ENCODE measurements around the gene UPP2. TPM values are rescaled to one million over a fixed set of nuclear protein-coding genes. Genes with fewer than 3 reads are reported as not detected.

Gene UPP2
- total and polyA plus RNA-seq, 9 donors, result not detected

- Histone ChIP-seq H3K9me3 (replicated peaks; ENCODE audit: control insufficient read depth, low read depth, low read length) (no peaks in the 10 kb centered on the region), H3K4me3 (ENCODE audit: low read length) (no peak overlapping the region), H3K27ac (ENCODE audit: low read length) (no peak overlapping the region), H3K27me3 (ENCODE audit: control insufficient read depth, insufficient read depth, low read length) (no peaks in the 10 kb centered on the region), H3K36me3 (ENCODE audit: control insufficient read depth, insufficient read depth, low read length) (no peaks in the 10 kb centered on the region), H3K4me1 (ENCODE audit: control insufficient read depth, insufficient read depth, low read length) (no peaks in the 10 kb centered on the region)
- 97% methylated on average over 4 of the region's 5 CpGs for WGBS (ENCODE audit: insufficient coverage)
- no peak for DNase-seq
Observed at GRCh38 chr2:158174956-158175355, 73.3 kb downstream of the UPP2 start.

GRCh38 chr2:158178646-158179045, 77.0 kb downstream of the UPP2 start:
- WGBS (ENCODE audit: insufficient coverage), result no CpG with 5 or more reads among the region's 3 CpGs
- peak; percentile 59 for DNase-seq
- Histone ChIP-seq H3K4me1 (ENCODE audit: control insufficient read depth, insufficient read depth, low read length) (no peaks in the 10 kb centered on the region), H3K4me3 (ENCODE audit: low read length) (no peak overlapping the region), H3K27ac (ENCODE audit: low read length) (no peak overlapping the region), H3K27me3 (ENCODE audit: control insufficient read depth, insufficient read depth, low read length) (no peaks in the 10 kb centered on the region), H3K36me3 (ENCODE audit: control insufficient read depth, insufficient read depth, low read length) (no peaks in the 10 kb centered on the region), H3K9me3 (replicated peaks; ENCODE audit: control insufficient read depth, low read depth, low read length) (no peaks in the 10 kb centered on the region)

- 0% methylated on average over 1 of the region's 2 CpGs for WGBS (ENCODE audit: insufficient coverage)
Observed at GRCh38 chr2:158179660-158180059, 78.0 kb downstream of the UPP2 start.

GRCh38 chr2:158181171-158181570, 79.5 kb downstream of the UPP2 start:
- H3K4me3 ChIP-seq (ENCODE audit: low read length), result no peak overlapping the region
- no peaks in the 10 kb centered on the region for H3K36me3 ChIP-seq (ENCODE audit: control insufficient read depth, insufficient read depth, low read length)
- H3K27ac ChIP-seq (ENCODE audit: low read length), result no peak overlapping the region
- no peak for DNase-seq
- no CpG with 5 or more reads among the region's 2 CpGs for WGBS (ENCODE audit: insufficient coverage)
- H3K27me3 ChIP-seq (ENCODE audit: control insufficient read depth, insufficient read depth, low read length), result no peaks in the 10 kb centered on the region
- H3K4me1 ChIP-seq (ENCODE audit: control insufficient read depth, insufficient read depth, low read length), result no peaks in the 10 kb centered on the region
- no peaks in the 10 kb centered on the region for H3K9me3 ChIP-seq (replicated peaks; ENCODE audit: control insufficient read depth, low read depth, low read length)

More at GRCh38 chr2:158179660-158180059, 78.0 kb downstream of the UPP2 start:
- Histone ChIP-seq H3K27me3 (ENCODE audit: control insufficient read depth, insufficient read depth, low read length) (no peaks in the 10 kb centered on the region), H3K4me3 (ENCODE audit: low read length) (no peak overlapping the region), H3K9me3 (replicated peaks; ENCODE audit: control insufficient read depth, low read depth, low read length) (no peaks in the 10 kb centered on the region), H3K27ac (ENCODE audit: low read length) (no peak overlapping the region), H3K4me1 (ENCODE audit: control insufficient read depth, insufficient read depth, low read length) (no peaks in the 10 kb centered on the region), H3K36me3 (ENCODE audit: control insufficient read depth, insufficient read depth, low read length) (no peaks in the 10 kb centered on the region)
- peak; percentile 51 for DNase-seq

- no peaks in the 10 kb centered on the region for H3K36me3 ChIP-seq (ENCODE audit: control insufficient read depth, insufficient read depth, low read length)
- H3K9me3 ChIP-seq (replicated peaks; ENCODE audit: control insufficient read depth, low read depth, low read length), result no peaks in the 10 kb centered on the region
- WGBS (ENCODE audit: insufficient coverage), result 33% methylated on average over 1 of the region's 3 CpGs
- no peaks in the 10 kb centered on the region for H3K4me1 ChIP-seq (ENCODE audit: control insufficient read depth, insufficient read depth, low read length)
- peak; percentile 75 for DNase-seq
- no peak overlapping the region for H3K27ac ChIP-seq (ENCODE audit: low read length)
- H3K27me3 ChIP-seq (ENCODE audit: control insufficient read depth, insufficient read depth, low read length), result no peaks in the 10 kb centered on the region
- H3K4me3 ChIP-seq (ENCODE audit: low read length), result no peak overlapping the region
Observed at GRCh38 chr2:158182676-158183295, 81.1 kb downstream of the UPP2 start.

GRCh38 chr2:158184001-158184400, 82.3 kb downstream of the UPP2 start:
- H3K27me3 ChIP-seq (ENCODE audit: control insufficient read depth, insufficient read depth, low read length), result no peaks in the 10 kb centered on the region
- H3K27ac ChIP-seq (ENCODE audit: low read length), result no peak overlapping the region
- H3K36me3 ChIP-seq (ENCODE audit: control insufficient read depth, insufficient read depth, low read length), result no peaks in the 10 kb centered on the region
- no peak overlapping the region for H3K4me3 ChIP-seq (ENCODE audit: low read length)
- no CpG with 5 or more reads among the region's 1 CpG for WGBS (ENCODE audit: insufficient coverage)
- no peak for DNase-seq
- no peaks in the 10 kb centered on the region for H3K9me3 ChIP-seq (replicated peaks; ENCODE audit: control insufficient read depth, low read depth, low read length)
- H3K4me1 ChIP-seq (ENCODE audit: control insufficient read depth, insufficient read depth, low read length), result no peaks in the 10 kb centered on the region

- 60% methylated on average over 1 of the region's 3 CpGs for WGBS (ENCODE audit: insufficient coverage)
- Histone ChIP-seq H3K4me1 (ENCODE audit: control insufficient read depth, insufficient read depth, low read length) (no peaks in the 10 kb centered on the region), H3K27me3 (ENCODE audit: control insufficient read depth, insufficient read depth, low read length) (no peaks in the 10 kb centered on the region), H3K4me3 (ENCODE audit: low read length) (no peak overlapping the region), H3K9me3 (replicated peaks; ENCODE audit: control insufficient read depth, low read depth, low read length) (no peaks in the 10 kb centered on the region), H3K36me3 (ENCODE audit: control insufficient read depth, insufficient read depth, low read length) (no peaks in the 10 kb centered on the region), H3K27ac (ENCODE audit: low read length) (no peak overlapping the region)
- DNase-seq, result peak; percentile 31
Observed at GRCh38 chr2:158184556-158185343, 83.1 kb downstream of the UPP2 start.

Other genes with a start within 250 kb of the UPP2 start
- gene ACVR1, start 225.5 kb upstream of the UPP2 start, total RNA-seq, result 16.1 TPM
- 10 to 100 TPM; 24.8 to 36.9 (median 30.7) TPM for gene ACVR1, start 225.5 kb upstream of the UPP2 start, polyA plus RNA-seq (ENCODE audit: insufficient read depth in 1 of 8, insufficient read length in 8 of 8, low replicate concordance in 1 of 8)